GM19395 (cell line): Measurements from ENCODE around the gene MAML2.
A peak's percentile ranks its signal among the peaks of the same experiment; 100 is the strongest.

Experiments used
- ATAC-seq: cut with Tn5 transposase; IDR thresholded peaks from one replicate; pipeline ENCODE4 v1.9.1; 2021; ENCODE audit warnings: mild to moderate bottlenecking, moderate library complexity; ENCODE audit not compliant: unreplicated experiment

The MAML2 gene

GRCh38 chr11:96339706-96340554 lies 3.1 kb downstream of the MAML2 start:
- no peak for ATAC-seq

GRCh38 chr11:96338910-96339705 lies 3.9 kb downstream of the MAML2 start:
- ATAC-seq, result peak; percentile 48

- peak; percentile 34 for ATAC-seq
These were observed 5.2 kb downstream of the MAML2 start for GRCh38 chr11:96337541-96338431.

GRCh38 chr11:96335388-96335787 lies 7.6 kb downstream of the MAML2 start:
- no peak for ATAC-seq

- no peak for ATAC-seq
These were observed 8.8 kb downstream of the MAML2 start for GRCh38 chr11:96334219-96334618.

GRCh38 chr11:96333191-96333719 lies 9.7 kb downstream of the MAML2 start:
- ATAC-seq, result no peak

- ATAC-seq, result no peak
These were observed 10.7 kb downstream of the MAML2 start for GRCh38 chr11:96332126-96332771.

- ATAC-seq, result peak; percentile 49
These were observed 11.3 kb downstream of the MAML2 start for GRCh38 chr11:96331699-96332116.

- ATAC-seq, result no peak
These were observed 12.5 kb downstream of the MAML2 start for GRCh38 chr11:96330511-96330859.

- no peak for ATAC-seq
These were observed 13.0 kb downstream of the MAML2 start for GRCh38 chr11:96329855-96330510.

GRCh38 chr11:96329419-96329818 lies 13.6 kb downstream of the MAML2 start:
- ATAC-seq, result no peak

- ATAC-seq, result no peak
These were observed 14.5 kb downstream of the MAML2 start for GRCh38 chr11:96328395-96329010.

GRCh38 chr11:96326959-96327358 lies 16.0 kb downstream of the MAML2 start:
- ATAC-seq, result no peak

GRCh38 chr11:96324912-96325311 lies 18.1 kb downstream of the MAML2 start:
- no peak for ATAC-seq

- ATAC-seq, result no peak
These were observed 19.4 kb downstream of the MAML2 start for GRCh38 chr11:96323642-96323985.

- ATAC-seq, result no peak
These were observed 20.0 kb downstream of the MAML2 start for GRCh38 chr11:96322775-96323641.

- ATAC-seq, result no peak
These were observed 21.9 kb downstream of the MAML2 start for GRCh38 chr11:96321091-96321490.

GRCh38 chr11:96319898-96320656 lies 22.9 kb downstream of the MAML2 start:
- no peak for ATAC-seq
